Embryonic facial prominence (tissue), 1 donor: ENCODE data around the gene ALKBH6.
A peak's percentile ranks its signal among the peaks of the same experiment; 100 is the strongest.
"Not testable (repeated sequence)": the region's sequence is repeated elsewhere in the genome, so short reads cannot be mapped to it uniquely, and the experiment has no call there.

Experiments used
- DNase-seq: peaks from one replicate; pipeline ENCODE4 v3.0.0-alpha.2; 2016; ENCODE audit errors: extremely low spot score

Gene ALKBH6

DNA sequence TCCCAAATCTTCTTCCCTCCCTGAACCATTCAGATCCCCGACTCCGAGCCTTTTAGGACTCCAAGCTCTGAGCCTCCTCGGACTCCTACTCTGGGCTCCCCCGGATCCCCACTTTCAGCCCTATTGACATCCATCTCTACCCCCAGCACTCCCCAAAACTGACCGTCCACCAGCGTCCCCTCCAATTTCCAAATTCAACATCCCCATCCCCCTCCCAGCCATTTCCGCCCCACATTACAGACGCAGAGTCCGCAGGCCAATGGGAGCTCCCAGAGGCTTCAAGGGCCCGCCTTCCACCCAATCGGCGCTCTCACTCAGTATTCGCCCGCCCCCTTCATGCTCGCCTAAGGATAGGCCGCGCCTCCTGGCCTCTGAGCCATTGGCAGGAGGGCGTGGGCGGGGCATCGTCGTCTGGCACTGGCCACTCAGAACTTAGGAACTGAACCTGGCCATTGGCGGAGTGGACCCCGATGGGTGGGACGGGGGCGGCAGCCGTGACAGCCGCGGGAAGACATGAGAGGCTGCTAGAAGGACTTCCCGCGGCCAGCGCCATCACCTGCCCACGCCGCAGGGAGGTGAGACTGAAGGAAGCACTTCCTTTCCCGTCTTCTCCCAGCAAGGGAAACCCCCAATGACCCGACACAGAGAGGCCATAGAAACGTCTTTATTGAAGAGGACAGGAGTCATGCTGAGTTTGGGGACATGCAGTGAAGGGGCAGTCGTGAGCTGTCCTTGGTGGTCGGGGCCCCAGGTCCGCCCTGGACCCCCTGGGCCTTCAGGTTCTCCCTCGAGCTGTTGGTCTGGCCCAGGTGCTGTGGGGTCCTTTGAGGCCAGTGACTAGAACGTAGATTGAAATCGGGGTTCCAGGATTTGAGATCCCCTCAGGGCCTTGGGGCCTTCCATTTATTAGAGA, at the start of gene ALKBH6:
Gene ALKBH6 (minus strand): TSS at position 202 of the 913 bp plus-strand sequence. CDS start 816 bp downstream, outside the sequence.
- peak; percentile 97 for DNase-seq

DNA sequence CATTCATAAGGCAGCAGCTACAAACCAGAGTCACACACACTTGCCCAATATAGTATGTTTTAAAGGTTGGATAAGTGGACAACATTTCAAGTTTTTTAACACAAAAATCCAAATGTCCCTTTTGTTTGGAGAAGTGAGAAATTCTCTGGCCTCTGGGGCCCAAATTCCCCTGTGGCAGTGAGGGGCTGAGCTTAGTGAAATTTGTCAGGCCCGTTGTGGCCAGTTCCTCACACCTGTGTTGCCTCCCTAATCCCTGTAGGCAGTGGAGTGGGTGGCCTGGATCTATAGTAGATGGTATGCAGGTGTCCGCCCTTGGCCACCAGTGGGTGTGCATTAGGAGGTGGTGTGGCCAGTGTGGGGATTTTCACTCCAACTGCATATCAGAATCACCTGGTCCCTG, 47.4 kb upstream of the ALKBH6 start:
- no peak for DNase-seq

DNA sequence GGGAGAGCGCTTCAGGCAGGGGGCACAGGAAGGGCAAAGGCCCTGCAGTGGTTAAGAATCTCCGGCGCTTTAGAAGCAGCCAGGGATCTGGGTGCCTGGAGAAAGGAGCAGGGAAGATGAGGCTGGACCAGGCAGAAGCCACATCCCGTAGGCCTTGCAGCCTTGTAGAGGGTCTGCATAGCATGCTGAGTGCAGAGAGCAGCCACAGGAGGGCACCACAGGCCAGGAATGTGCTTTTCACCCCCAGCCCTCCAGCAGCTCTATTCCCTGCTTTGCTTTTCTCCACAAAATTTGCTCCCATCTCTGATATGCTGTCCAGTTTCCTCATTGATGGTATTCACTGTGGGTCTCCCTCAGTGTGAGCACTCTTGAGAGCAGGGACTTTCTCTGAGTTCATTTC, 46.4 kb upstream of the ALKBH6 start:
- no peak for DNase-seq

DNA sequence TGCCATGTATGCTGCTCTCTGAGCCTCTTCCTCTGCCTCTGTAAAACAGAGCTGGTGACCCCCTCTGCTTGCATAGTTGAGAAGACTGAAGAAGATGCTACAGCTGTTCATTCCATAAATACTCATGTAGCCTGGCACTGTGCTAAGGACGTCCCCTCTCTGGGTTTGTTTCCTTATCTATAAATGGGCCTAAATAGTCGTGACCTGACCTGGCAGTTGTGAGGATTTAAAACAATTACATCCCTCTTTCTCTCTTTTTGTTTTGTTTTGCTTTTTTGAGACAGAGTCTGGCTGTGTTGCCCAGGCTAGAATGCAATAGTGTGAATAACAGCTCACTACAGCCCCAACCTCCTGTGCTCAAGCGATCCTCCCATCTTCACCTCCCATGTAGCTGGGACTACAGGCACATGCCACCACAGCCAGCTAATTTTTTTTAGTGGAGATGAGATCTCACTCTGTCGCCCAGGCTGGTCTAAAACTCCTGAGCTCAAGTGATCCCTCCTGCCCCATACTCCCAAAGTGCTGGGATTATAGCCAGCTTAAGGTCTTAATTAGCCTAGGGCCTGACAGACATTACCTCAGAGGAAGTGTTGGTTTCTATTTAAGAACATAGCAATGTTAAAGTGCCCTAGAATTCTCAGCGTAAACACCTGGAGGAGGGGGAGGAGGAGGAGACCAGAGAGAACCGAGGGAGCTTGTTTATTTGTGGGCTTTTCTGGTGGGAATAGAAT, 45.3 kb upstream of the ALKBH6 start:
- no peak for DNase-seq

DNA sequence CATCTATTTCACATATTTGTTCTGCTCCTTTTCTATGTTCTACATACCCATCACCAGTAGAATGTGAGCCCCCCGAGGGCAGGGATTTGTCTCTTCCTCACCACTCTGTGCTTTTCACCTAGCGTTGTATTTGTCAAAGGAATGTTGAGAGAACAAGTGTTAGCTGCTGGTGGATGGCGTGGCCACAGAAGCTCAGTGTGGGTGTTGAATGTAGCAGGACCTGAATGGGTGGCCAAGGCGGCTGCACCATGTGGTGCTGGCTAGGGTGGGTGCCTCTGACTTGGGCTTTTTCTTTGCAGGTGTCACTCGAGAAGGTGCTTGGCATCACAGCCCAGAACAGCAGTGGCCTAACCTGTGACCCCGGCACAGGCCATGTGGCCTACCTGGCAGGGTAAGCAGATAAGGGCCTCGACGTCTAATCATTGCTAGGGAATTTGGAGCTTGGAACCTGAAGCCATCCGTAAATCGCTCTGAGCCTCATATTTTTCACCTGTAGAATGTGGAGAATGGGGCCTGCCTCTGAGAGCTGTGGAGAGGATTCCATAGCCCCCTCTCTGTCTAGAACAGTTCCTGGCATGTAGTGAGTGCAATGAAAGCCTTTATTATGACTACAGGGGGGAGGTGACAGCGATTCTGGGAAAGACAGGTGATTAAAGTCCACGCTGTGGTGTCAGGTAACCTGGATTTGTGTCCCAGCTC, 44.6 kb upstream of the ALKBH6 start:
- no peak for DNase-seq

DNA sequence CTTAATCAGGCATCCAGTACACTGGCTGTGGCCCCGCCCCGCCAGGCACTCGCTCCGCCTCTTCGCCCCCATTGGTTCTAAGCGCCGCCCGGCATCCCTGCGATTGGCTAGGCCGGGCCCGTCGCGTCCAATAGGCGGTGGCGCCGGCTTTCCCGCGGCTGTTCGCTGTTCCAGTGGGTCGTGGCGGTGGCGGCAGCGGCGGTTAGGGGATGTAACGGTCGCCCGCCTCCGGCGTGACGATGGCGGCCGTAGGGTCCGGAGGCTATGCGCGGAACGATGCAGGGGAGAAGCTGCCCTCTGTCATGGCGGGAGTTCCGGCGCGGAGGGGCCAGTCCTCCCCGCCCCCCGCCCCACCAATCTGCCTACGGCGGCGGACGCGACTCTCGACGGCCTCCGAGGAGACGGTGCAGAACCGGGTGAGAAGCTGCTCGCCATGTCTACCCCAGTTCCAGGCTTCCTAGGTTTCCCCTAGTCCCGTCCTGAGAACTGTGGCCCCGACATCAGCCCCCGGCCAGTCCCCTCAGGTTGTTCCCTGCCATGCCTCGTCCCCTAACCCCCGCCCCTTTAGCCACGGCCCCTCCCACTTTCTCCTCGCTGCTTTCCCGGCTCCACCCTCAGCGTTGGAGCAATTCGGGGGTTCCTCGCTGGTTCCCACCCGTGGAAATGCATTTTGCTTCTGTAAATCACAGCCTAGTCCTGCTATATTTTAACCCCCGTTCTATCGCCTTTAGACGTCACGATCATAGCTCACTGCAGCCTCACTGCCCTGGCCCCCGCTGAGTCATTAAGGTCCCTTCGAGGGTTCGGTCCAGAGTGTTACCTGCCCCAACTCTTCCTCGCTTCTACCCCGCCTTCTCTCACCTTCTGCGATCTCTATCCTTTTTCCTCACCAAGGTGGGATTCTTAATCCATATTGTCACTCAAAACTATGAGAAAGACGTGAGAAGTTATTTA, 41.0 kb upstream of the ALKBH6 start, which contains the start of gene WDR62:
Gene WDR62 (plus strand): TSS at position 165 of the 954 bp plus-strand sequence. CDS start 75 bp downstream, at position 240.
- DNase-seq = peak; percentile 85

DNA sequence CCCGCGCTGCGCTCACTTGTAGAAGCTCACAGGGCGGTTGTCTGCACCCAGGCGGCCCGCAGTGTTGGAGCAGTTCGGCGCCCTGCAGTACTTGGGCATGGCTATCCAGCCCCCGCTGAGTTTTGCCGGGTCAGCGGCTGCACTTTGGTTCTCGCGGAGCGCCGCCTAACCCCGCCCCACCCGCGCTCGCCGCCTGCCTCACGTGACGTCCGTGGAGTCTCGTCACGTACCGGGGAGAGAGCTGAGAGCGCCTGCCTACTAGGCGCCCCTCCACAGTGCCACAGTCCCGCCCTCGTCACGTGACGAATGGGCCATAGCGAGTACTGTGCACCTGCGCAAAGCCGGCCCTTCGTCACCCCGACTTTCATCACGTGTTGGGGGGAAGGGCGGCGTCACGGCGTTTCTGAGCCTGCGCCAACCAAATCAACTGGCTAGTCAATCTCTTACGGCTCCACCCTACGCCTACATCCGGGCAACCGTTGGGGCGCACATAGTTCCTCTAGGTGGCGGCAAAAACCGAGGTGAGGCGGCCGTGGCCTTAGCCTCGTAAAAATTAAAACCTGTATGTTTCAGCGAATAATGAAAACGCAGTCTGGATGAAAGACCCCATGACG, 40.2 kb upstream of the ALKBH6 start, which contains the start of gene THAP8:
Gene THAP8 (minus strand): TSS at position 167 of the 614 bp plus-strand sequence. CDS start 68 bp downstream, at position 99.
- DNase-seq = peak; percentile 98

DNA sequence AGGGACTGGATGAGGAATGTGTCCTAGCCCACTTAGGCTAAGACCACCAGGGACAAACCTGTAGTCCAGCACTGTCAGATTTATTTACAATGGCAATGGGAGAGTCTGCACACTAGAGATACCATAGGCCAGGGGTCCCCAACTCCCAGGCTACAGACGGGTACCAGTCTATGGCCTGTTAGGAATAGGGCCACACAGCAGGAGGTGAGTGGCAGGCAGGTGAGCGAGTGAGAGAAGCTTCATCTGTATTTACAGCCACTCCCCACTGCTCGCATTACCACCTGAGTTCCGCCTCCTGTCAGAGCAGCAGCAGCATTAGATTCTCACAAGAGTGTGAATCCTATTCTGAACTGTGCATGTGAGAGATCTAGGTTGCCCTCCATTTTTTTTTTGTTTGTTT, 37.6 kb upstream of the ALKBH6 start:
- no peak for DNase-seq

DNA sequence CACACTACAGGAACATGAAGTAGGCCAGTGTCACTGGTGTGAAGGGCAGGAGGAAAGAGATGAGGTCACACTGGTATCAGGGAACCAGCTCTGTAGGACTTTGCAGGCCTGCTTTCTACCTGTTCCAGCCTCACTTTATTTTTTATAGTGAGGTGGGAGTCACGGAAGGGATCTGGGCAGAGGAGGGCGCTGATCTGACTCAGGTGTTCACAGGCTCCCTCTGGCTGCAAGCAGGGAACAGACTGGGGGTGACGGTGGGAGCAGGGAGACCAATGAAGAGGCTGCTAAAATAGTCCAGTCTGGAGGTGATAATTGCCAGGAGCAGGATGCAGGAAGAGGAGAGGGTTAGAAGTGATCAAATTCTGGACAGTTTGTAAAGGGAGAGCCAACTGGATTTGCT, 37.2 kb upstream of the ALKBH6 start:
- DNase-seq = no peak

DNA sequence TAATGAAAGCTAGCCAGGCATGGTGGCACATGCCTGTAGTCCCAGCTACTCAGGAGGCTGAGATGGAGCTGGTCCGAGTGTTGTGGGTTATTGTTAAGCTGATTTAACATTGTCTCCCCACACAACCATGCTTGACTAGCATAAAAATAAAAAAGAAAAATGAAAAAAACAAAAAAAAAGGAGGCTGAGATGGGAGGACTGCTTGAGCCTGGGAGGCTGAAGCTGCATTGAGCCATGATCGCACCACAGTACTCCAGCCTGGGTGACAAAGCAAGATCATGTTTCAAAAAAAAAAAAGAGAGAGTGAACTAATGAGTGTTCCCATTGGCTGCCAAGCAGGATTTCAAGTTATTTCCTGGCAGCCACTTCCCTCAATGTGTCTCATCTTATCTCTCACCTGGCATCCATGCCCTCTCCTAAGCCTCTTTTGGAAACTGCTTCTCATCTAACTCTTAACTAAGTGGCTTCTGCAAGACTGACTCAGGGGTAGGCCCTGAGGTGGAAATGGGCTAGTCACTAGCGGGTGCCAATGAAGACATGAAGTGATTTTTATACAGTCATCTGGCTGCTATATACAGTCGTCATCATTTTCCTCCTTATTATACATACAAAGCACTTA, 35.2 kb upstream of the ALKBH6 start:
- no peak for DNase-seq

DNA sequence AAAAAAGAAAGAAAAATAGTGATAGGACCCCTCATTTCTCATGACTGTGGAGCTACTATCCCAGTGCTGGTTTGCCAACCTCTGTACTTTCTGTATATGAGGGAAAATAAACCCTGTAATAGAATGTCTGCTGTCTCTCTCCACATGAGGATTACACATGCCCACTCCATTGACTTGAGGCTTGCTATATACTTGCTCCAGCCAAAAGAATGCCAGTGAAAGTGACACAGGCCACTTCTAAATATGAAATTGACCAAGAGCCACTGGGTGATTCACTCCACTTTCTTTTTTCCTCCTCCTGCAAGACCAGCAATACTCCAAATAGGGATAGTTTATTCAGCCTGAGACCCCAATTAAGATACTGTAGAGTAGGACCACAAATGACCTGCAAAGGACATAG, 33.8 kb upstream of the ALKBH6 start:
- no peak for DNase-seq

DNA sequence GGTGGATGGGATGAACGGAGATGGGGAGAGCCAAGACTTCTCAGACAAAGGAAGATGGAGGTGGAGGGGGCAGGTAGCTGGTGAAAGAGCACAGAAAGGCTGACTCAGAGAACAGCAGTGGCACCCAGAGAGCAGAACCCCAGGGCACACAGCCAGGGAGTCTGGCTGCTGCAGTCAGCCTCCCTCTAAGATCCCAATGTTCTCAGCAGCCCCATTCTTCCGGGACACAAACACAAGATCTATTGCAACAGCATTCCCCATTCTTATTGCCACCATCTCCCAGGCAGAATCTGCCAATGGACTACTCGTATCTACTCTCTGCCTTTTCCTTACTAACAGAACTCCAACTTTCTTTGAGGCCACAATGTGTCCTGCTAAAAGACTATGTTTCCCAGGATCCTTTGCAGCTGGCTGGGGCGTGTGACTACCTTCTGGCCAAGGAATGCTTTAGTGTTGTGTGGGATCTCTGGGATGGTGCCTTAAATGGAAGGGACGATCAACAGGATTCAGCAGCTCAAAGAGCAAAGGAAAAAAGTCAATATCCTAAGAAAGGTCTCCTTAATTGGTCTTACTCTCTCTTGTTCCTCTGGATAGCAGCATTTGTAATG, 32.5 kb upstream of the ALKBH6 start:
- DNase-seq = no peak

DNA sequence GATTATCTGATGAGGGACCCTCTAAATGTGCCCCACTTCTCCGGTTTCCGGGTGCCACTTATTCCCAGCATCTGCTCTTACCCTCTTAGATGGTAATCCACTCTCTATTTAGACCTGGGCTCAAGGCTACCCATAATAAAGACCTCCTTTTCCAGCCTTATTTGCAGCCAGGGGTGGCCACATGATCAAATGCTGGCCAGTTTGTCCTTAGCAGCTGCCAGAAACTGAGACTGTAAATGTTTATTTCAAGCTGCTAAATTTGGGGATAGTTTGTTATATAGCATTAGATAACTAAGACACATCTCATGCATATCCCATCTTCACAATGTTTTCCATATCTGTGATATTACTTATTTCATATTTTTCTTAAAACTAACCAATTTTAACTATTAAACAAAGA, 29.9 kb upstream of the ALKBH6 start:
- no peak for DNase-seq

DNA sequence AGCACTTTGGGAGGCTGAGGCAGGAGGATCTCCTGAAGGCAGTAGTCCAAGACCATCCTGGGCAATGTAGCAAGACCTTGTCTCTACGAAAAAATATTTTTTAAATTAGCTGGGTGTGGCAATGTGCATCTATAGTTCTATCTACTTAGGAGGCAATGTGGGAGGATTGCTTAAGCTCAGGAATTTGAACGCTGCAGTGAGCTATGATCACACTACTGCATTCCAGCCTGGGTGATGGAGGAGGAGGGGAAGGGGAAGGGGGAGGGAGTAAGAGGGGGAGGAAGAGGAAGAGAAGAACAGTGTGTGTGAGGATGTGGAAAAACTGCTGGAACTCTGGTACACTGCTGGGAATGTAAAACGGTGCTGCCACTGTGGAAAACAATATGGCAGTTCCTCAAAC, 27.8 kb upstream of the ALKBH6 start:
- DNase-seq = no peak

DNA sequence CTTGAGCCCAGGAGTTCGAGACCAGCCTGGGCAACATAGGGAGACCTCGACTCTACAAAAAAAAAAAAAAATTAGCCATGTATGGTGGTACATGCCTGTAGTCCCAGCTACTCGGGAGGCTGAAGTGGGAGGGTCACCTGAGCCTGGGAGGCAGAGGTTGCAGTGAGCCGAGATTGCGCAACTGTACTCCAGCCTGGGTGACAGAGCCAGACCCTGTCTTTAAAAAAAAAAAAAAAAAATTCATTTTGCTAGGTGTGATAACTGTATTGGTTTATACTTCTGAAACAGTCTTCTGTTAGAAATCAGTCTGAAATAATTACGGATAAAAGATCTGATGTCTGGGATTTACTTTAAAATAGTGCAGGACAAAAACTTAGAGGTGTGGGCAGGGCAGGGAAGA, 27.1 kb upstream of the ALKBH6 start:
- DNase-seq = not testable (repeated sequence)

DNA sequence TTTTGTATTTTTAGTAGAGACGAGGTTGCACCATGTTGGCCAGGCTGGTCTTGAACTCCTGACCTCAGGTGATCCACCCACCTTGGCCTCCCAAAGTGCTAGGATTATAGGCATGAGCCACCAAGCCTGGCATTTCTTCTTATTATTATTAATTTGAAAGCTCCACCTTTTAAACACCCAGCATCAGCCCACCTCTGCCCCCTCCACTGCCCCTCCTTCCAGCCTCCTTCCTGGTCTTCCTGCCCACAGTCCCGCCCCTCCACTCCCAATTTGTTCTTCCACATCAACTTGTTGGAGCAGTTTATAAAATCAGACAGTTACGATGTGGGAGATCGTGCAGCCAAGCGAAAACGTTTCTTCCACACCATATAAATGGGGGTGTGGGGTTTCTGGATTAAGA, 26.5 kb upstream of the ALKBH6 start:
- no peak for DNase-seq

DNA sequence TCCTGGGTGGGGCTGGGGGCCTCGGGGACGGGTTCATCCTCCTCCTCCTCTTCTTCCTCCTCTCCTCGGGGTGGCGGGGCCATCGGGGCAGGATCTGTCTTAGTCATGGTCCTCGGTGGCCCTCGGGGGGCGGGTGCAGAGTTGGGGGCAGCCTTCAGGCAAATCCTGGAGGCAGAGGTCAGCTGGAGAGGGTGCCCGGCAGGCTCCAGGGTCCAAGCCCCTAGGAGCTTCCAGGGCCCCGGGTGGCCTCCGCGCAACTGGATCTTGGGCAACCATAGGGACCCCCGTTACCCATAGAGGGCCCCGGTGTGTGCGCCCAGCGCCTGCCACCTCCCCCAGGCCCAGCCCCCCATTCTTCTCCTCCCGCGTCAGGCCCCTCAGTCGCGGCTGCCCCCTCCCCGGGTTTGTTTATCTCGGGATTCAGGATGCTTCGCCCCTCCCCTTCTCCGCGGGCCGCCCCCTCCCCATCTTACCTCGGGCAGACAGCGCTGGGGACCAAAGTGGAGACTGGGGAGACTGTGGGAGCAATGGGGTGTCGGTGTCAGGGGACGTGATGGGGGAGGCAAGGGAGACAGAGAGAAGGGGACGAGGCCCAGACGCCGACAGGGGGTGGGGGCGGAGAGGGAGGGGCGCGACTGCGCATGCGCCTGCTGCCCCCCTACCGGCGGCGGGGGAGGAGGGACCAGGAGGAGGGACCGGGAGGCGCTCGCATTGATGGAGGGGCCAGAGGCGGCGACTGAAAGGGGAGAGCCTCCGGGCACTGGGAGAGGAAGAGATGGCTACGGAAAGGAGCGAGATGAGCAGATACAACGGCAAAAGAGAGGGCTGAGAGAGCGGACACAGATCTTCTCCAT, 18.5 kb upstream of the ALKBH6 start, which contains the start of gene CLIP3:
Gene CLIP3 (minus strand): TSS at position 623 of the 854 bp plus-strand sequence. CDS start 516 bp downstream, at position 107.
- DNase-seq = no peak

DNA sequence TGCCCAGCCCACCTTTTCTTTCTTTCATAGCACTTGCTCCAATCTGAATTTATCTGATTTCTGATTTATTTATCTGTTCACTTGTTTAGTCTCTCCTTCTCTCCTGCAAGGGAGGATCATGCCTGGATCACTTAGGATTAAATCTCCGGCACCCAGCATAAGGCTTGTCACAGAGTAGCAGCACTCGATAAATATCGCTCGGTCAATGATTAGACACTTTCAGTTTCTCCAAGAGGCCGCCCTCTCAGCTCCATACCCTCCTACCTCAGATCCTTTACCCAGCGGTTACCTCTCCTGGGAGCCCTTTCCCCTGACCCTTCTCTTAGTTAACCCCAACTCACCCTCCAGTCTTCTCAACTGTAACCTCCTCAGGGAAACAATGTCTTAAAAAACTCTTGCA, 17.3 kb upstream of the ALKBH6 start:
- DNase-seq = no peak
